SHP77 (cell line): ENCODE results near the gene GREB1L.
"Not testable (repeated sequence)": the region's sequence is repeated elsewhere in the genome, so short reads cannot be mapped to it uniquely, and the experiment has no call there.

Experiments used
- DNase-seq, 2 experiments: peaks; one replicate each; lab custom pipeline; 2025; lab: John Stamatoyannopoulos, UW

The GREB1L gene

DNA sequence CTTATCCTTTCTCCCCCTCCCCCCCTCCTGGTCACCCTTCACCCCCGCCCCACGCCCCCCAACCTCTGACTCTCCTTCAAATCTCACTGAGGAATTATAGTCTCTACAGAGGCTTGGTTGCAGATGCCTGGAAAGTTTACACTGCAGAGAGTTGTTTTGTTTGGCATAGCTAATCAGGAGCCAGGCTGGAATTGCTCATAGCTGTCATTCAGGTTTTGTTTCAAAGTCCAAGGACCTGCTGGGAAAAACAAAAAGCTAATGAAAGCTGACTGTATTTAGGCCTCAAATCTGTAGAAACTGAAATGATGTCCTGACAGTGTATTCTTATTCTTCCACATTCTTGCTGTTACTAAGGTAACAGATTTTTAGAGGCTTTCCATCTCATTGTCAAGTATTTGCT, 22.6 kb downstream of the GREB1L start:
- DNase-seq, result no peak

- no peak for DNase-seq
Measured at GRCh38 chr18:21265971-21266673, 24.1 kb downstream of the GREB1L start.

DNA sequence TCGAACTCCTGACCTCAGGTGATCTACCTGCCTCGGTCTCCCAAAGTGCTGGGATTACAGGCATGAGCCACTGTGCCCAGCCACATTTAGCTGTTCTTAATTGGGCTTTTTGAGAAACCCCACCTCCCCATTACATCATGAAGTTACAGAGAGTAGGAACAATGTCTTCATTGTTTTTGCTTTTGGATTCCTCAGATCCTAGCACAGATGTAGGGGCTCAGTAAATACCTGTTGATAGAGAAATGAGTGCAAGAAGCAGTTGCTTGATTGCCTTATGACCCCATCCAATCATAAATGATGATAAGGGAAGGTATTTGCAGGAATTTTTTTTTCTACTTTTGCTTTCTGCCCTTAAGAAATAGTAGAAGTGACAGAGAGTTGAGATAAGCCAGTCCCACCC, 25.4 kb downstream of the GREB1L start:
- no peak for DNase-seq

- no peak for DNase-seq
Measured at GRCh38 chr18:21269349-21269748, 27.3 kb downstream of the GREB1L start.

- no peak for DNase-seq
Measured at GRCh38 chr18:21270453-21270852, 28.4 kb downstream of the GREB1L start.

DNA sequence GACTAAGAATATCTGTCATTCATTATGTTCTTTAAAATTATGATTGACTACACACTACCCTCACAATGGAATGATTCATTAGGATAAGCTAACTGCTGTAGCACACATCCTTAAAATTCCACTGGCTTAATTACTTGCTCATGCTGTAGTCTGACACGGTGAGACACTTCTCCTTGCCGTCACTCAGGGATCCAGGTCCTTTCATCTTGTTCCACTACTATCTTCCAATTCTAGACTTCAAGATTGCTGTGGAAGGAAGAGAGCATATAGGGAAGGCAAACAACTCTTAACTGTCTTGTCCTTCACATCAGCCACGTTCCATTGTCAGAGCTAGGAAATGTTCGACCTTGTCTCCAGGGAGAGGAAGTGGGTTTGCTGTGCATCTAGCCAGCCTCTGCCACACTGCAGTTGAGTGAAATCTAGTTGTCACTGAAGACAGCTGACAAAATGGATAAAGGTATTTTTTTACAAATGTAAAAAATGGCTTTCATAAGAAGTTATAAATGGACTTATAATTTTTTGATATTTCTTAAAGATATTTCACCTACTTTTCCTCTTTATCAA, 30.1 kb downstream of the GREB1L start:
- no peak for DNase-seq

DNA sequence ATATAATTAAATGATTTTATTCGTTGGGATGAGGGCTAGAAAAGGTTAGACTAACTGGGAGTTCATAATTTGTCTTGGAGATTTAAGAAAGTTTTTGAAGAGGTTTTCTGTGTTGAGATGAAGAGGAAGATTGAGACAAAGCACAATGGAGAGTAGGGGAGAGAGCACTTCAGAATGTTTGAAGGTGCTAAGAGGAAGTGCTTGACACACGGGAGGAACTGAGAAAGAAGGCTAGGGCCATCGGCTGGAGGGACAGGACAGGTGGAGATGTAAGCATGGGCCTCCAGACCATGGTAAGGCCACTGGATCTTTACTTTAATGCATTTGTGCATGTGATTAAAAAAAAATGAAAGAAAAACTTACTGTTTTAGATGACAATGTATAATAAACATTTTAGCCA, 31.5 kb downstream of the GREB1L start:
- DNase-seq, result no peak

- no peak for DNase-seq
Measured at GRCh38 chr18:21275645-21276044, 33.6 kb downstream of the GREB1L start.

- no peak for DNase-seq
Measured at GRCh38 chr18:21277578-21277977, 35.5 kb downstream of the GREB1L start.

- not testable (repeated sequence) for DNase-seq
Measured at GRCh38 chr18:21278218-21278617, 36.2 kb downstream of the GREB1L start.

DNA sequence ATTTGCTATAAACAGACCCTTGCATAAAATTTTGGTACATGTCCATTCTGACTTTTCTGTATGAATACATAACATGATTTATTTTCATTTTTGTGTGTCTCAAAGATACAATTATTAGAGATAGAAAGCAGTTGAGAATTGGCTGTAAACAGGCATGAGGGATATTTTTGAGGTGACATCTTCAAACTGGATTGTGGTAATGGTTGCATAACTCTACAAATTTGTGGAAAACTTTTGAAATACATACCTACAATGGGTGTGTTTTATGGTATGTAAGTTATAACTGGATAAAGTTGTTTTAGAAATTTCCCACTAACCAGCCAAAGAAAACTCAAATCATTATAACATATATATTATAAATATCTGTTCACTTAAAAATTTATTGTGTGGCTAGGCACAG, 39.6 kb downstream of the GREB1L start:
- no peak for DNase-seq

GRCh38 chr18:21284540-21284939, 42.5 kb downstream of the GREB1L start:
- no peak for DNase-seq

- no peak for DNase-seq
Measured at GRCh38 chr18:21289827-21290226, 47.8 kb downstream of the GREB1L start.

- DNase-seq, result no peak
Measured at GRCh38 chr18:21291106-21291505, 49.1 kb downstream of the GREB1L start.

DNA sequence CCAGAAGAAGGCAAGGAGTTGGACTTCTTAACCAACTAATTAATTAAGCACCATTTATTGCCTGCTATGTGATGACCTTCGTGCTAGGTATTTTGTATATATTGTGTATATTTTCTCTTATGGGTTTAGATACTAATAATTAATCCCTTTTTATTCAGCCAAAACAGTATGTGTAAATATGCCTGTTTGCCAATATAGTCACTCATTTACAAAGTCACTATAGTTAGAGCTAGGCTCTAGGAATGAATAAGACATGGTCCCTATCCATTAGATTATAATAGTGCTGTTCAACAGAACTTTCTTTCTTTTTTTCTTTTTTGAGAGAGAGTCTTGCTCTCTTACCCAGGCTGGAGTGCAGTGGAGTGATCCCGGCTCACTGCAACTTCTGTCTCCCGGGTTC, 51.4 kb downstream of the GREB1L start:
- no peak for DNase-seq

- no peak for DNase-seq
Measured at GRCh38 chr18:21295101-21295500, 53.1 kb downstream of the GREB1L start.

GRCh38 chr18:21296045-21296444, 54.0 kb downstream of the GREB1L start:
- DNase-seq, result no peak

DNA sequence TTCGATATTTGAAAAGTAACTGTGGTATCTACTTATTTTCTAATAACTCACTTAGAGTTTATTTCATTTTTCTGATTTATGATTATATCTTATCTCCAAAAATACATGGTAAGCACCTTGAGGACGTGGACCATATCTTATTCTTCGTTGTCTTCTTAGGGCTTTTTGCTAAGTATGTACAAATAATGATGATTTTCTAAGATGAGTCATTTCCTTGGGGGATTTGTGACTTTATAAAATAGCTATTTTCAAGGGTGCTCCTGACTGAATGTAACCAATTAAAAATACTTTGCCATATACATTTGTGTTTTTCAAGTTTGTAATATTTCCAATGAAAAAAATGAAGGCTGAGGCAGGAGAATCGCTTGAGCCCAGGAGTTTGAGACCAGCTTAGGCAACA, 56.3 kb downstream of the GREB1L start:
- DNase-seq, result no peak

DNA sequence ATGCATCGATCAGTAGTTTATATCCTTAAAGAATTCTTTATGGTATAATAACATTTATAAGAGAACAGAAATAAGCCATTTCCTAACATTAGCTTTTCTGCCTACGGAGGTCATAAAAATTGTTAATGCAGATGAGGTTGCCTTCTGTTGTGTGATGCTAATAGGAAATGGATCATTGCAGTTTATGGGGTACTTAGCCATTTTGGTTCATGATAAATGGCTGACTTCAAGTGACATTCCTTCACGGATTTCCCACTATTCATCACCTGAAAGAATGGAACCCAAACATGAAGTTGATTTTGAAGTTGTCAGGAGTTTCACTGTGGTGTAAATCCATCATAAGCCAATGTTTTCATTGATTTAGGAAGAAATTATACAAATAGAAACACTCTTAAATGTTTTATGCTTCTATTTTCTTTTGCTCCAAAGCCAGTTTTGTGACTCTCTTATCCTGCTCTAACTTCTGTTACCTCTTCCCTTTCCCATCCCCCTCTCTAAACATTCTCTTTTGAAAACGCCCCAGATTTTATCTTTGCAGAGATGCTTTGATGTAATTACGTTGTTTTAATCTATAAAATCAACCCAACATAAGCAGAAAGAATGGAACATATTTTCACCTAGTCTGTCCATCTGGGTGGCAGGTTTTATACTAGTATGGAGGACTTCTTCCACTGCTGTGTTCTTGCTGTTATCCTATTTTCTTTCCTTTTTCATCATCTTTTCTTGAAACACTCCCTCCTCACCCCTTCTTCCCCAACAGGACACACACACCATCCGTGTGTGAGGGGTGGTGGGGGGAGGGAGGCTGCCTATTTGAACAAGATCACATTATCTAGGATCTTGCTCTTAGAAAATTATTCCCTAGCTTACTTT, 58.2 kb downstream of the GREB1L start:
- DNase-seq, result no peak

- DNase-seq, result no peak
Measured at GRCh38 chr18:21300908-21301200, 58.8 kb downstream of the GREB1L start.

DNA sequence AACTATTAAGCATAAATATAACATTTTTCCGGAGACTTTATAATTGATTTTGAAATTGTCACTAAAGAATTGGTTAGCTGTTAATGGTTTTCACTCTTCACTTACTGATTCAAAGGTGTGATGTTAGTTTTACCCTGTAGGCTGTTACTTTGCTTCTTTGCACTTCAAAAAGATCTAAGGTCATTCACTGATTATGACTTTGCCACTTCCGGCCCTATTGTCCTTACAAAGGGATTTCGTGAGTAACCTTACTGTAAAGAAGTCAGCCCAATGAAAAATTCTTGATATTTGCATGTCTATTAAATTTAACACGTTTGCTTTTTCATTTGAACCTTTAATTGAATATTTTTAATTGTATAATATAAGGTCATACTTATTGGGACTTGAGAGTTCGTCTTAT, 61.4 kb downstream of the GREB1L start:
- no peak for DNase-seq

- no peak for DNase-seq
Measured at GRCh38 chr18:21303895-21304294, 61.9 kb downstream of the GREB1L start.

DNA sequence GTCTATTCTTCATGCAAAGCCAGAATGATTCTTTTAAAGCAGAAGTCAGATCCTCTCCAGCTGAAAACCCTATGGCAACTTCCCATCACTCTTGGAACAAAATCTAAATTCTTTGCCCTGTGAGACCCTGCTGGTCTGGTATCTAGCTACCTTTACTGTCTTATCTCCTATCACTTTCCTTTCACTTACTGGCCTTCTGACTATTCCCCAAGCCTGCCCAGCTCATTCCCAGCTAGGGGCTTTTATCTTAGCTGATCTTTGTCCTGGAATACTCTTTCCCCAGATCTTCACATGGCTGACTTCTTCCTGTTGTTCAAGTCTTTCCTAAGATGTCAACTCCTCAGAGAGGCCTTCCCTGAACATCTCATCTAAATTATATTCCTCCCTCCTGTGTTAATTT, 63.6 kb downstream of the GREB1L start:
- no peak for DNase-seq
